Tibial nerve (tissue), 4 donors: ENCODE data around the gene MARS1. TPM values are rescaled to one million over a fixed set of nuclear protein-coding genes. Genes with fewer than 3 reads are reported as not detected.

Experiments
- DNase-seq, 2 donors: peaks; one replicate each; pipeline ENCODE4 v3.0.0-alpha.2; 2019; ENCODE audit warnings: low spot score in 2 of 2
- H3K27ac ChIP-seq, 4 donors: fragments of 200-600 bp; sonication (generic) in 3 of 4; one replicate each; pipeline ENCODE4 v1.5.1; 2017 to 2019; ENCODE audit warnings: mild to moderate bottlenecking in 1 of 4
- H3K27me3 ChIP-seq, 2 donors: fragments of 200-600 bp; sonication (generic) in 1 of 2; one replicate each; pipeline versions ENCODE4 v1.5.1 to v1.6.0; 2017 to 2019
- H3K36me3 ChIP-seq, 3 donors: fragments of 200-600 bp; sonication (generic); one replicate each; pipeline ENCODE4 v1.5.1; 2018 to 2019
- H3K4me1 ChIP-seq, 4 donors: fragments of 200-600 bp; sonication (generic) in 3 of 4; one replicate each; pipeline ENCODE4 v1.5.1; 2017 to 2019
- H3K4me3 ChIP-seq, 4 donors: fragments of 200-600 bp; sonication (generic) in 3 of 4; one replicate each; pipeline ENCODE4 v1.5.1; 2017 to 2019; ENCODE audit warnings: mild to moderate bottlenecking in 1 of 4, moderate library complexity in 1 of 4
- H3K9me3 ChIP-seq, 4 donors: fragments of 200-600 bp; sonication (generic) in 3 of 4; one replicate each; pipeline ENCODE4 v1.5.1; 2017 to 2019
- EP300 ChIP-seq, 2 donors: sonication (generic); formaldehyde crosslinking; IDR thresholded peaks; one replicate each; pipeline ENCODE4 v1.6.1; 2017; ENCODE audit warnings: antibody characterized with exemption in 2 of 2, mild to moderate bottlenecking in 1 of 2
- POLR2A ChIP-seq, 2 donors: fragments of 450-650 bp; IDR thresholded peaks; one replicate each; pipeline ENCODE4 v1.6.1; 2017; ENCODE audit warnings: antibody characterized with exemption in 2 of 2, mild to moderate bottlenecking in 2 of 2, moderate library complexity in 2 of 2
- WGBS, 2 donors: methylation state at CpG; one replicate each; pipeline ENCODE4 v1.1.5; 2018; 5-methylcytosine and 5-hydroxymethylcytosine counted together
- total RNA-seq, 4 donors: library from RNA; depleted of rRNA; stranded (reverse); fragments of >200 nt; gene quantifications; one replicate each; pipeline ENCODE4 v1.1.0, GENCODE V29; 2016
- TF ChIP-seq, protein P1 (sequence below), 5 experiments: fragments of 200-600 bp in 3 of 5; fragments of 450-650 bp in 2 of 5; sonication (generic) in 3 of 5; IDR thresholded peaks; one replicate each; pipeline ENCODE4 v1.5.1; 2016 to 2019; ENCODE audit warnings: antibody characterized with exemption in 5 of 5, mild to moderate bottlenecking in 3 of 5, moderate library complexity in 2 of 5

The MARS1 gene
- total RNA-seq, 4 donors from 2014 or later: 53.5 to 101 (median 74.2) TPM

DNA sequence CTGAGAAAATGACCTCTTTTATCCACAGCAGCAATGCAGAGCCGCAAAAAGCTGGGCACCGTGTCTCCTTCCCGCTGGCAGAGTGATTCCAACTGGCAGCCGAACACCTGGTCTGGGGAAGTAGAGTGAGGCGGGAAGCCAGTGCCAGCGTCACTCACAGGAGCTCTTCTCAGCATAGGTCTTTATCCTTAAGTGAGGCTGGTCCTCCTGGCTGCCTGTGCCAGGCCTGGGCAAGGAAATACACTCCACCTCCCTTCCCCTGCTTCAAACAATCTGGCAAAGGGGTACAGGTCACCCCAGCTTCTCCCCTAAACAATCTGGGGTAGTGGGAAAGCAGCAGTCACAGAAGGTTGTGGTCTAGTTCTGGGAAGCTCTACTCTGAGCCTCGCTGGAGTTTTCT, 13.0 kb upstream of the MARS1 start:
- Histone ChIP-seq H3K27me3 (peaks cover 3 to 66% of the 10 kb centered on the region in 2 donors), H3K9me3 (no peaks in the 10 kb centered on the region), H3K36me3 (peaks cover 0 to 10% (median 0%) of the 10 kb centered on the region in 3 donors), H3K27ac (no peak overlapping the region), H3K4me3 (peak overlapping the region in 2 of 4 donors; percentile 36 to 51), H3K4me1 (peaks cover 0 to 17% (median 14%) of the 10 kb centered on the region in 4 donors)
- DNase-seq: no peak
- TF ChIP-seq EP300 (IDR thresholded peaks at IDR 0.05): no peak
- TF ChIP-seq, protein P1, sequence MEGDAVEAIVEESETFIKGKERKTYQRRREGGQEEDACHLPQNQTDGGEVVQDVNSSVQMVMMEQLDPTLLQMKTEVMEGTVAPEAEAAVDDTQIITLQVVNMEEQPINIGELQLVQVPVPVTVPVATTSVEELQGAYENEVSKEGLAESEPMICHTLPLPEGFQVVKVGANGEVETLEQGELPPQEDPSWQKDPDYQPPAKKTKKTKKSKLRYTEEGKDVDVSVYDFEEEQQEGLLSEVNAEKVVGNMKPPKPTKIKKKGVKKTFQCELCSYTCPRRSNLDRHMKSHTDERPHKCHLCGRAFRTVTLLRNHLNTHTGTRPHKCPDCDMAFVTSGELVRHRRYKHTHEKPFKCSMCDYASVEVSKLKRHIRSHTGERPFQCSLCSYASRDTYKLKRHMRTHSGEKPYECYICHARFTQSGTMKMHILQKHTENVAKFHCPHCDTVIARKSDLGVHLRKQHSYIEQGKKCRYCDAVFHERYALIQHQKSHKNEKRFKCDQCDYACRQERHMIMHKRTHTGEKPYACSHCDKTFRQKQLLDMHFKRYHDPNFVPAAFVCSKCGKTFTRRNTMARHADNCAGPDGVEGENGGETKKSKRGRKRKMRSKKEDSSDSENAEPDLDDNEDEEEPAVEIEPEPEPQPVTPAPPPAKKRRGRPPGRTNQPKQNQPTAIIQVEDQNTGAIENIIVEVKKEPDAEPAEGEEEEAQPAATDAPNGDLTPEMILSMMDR (IDR thresholded peaks at IDR 0.05): no peak
- TF ChIP-seq POLR2A (IDR thresholded peaks at IDR 0.05): no peak
- 75 to 79% methylated on average over 7 of the region's 7 CpGs for WGBS, 2 donors

DNA sequence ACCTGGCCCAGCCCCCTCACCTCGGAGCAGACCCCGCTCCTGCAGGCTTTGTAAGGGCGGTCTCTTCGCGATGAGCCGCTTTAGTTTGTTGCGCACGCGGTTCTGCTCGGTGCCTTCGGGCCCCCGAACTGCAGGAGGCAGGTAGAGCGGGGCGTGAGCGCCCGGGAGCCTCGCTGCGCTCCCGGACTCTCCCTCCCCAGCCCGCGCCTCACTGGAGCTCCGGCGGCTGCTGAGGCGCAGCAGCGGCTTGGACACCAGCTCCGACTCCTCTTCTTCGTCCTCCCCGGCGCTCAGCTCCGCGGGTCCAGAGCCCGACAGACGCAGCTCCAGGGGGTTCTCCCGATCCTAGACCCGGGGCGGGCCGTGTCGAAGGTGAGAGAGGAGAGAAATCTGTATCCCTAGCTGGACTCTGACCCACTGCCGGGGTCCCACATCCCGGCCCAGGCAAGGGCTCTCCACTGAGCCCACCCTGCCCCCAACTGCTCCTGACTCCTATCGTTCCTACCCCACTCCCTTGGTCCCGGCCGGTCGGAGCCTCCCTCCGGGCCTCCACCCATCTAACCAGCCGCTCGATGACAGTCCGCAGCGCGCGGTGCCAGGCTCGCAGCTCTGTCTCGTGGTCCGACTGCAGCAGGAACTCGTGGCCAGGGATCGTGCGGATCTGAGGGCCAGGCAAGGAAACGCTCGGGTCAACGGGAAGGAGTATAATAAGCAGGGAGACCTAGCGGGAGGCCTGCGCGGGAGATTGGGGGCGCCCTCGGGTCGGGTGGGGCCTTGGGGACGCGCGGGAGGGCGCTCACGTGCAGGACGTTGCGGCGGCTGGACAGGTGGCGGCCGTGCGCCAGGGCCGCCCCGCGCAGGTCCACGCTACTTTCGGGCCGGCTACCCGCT, 12.4 kb upstream of the MARS1 start:
- peaks cover 3 to 66% of the 10 kb centered on the region in 2 donors for H3K27me3 ChIP-seq
- 7 to 12% methylated on average over 50 to 72 of the region's 84 CpGs for WGBS, 2 donors
- no peak for TF ChIP-seq POLR2A (IDR thresholded peaks at IDR 0.05)
- TF ChIP-seq, protein P1 (IDR thresholded peaks at IDR 0.05): no peak
- no peak for TF ChIP-seq EP300 (IDR thresholded peaks at IDR 0.05)
- peak overlapping the region; percentile 4 to 51 (median 40) for H3K4me3 ChIP-seq
- H3K4me1 ChIP-seq: peaks cover 0 to 17% (median 14%) of the 10 kb centered on the region in 4 donors
- no peak for DNase-seq
- H3K9me3 ChIP-seq: no peaks in the 10 kb centered on the region
- peaks cover 0 to 3% (median 0%) of the 10 kb centered on the region in 3 donors for H3K36me3 ChIP-seq
- H3K27ac ChIP-seq: no peak overlapping the region

DNA sequence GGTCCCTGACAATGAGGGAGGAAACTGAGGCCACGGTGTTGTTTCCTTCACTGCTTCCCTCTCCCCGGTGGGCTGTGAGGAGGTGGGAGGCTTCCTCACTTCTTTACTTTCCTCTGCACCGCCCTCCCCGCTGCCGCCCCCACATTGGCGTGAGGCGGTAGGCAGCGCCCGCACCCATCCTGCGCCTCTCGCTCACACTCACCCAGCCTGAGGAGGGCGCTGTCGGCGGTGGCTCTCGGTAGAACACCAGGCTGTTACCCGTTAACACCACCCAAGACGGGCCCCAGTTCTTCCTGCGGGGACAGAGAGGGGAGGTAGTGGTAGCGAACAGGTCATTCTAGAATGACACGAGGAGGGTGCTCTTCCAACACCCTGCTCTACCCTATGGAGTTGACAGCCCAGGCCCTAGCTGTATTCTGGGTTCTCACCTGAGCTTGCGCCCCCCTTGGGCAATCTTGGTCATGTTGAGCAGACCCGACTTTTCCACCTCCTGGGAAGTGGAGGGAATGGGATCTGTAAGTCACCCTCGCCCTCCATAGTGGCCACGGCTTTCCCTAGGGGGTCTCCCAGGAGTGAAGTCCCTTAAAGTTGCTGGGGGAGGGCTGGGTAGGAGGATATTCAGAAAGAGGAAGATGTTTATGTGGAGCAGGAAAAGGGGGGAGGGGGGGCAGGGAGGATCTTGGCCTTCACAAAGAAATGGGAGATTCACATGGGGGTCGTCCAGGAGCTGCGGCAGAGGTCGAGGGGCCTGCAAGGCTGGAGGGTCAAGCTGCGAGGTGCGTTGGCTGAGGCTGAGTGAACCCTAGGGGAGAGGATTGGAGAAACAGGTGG, 11.5 kb upstream of the MARS1 start:
- no peak for TF ChIP-seq EP300 (IDR thresholded peaks at IDR 0.05)
- TF ChIP-seq, protein P1 (IDR thresholded peaks at IDR 0.05): peak in 2 of 5 experiments; percentile 7 to 26
- no peak for TF ChIP-seq POLR2A (IDR thresholded peaks at IDR 0.05)
- peaks cover 3 to 62% of the 10 kb centered on the region in 2 donors for H3K27me3 ChIP-seq
- peaks cover 0 to 17% (median 14%) of the 10 kb centered on the region in 4 donors for H3K4me1 ChIP-seq
- H3K36me3 ChIP-seq: no peaks in the 10 kb centered on the region
- DNase-seq: no peak
- 21 to 22% methylated on average over 28 to 29 of the region's 29 CpGs for WGBS, 2 donors
- peak overlapping the region; percentile 4 to 51 (median 40) for H3K4me3 ChIP-seq
- H3K9me3 ChIP-seq: no peaks in the 10 kb centered on the region
- H3K27ac ChIP-seq: peak overlapping the region in 1 of 4 donors; percentile 85

DNA sequence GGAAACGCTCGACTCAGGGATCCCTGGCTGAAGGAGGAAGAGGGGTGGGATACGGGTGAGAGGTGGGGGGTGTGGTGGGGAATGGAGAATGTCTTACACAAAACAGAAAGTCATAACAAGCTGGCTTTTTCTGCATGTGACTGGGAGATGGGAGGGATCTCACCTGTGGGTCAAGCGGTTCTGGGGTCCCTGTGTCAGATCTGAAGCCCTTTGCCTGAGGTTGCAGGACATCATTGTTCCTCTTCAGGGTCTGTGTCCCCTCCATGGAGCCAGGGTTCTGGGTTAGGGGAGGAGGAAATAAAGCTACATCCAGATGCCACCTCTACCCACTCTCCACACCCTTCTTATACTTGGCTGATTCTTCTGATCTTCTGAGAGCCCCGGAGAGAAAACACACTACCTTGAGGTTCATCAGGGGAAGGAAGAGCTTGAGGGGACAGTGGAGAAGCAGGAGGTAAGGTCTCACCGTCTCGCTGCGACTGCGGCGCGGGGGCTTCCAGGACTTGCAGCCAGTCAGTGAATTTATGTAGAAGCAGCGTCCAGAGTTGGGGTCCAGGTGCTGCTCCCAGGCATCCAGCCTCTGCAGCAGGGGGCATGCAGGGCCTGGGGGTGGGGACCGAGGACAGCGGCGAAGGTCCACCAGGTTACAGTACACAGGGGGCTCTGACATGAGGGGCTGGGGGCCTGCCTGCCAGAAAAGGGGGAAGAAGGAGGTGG, 10.7 kb upstream of the MARS1 start:
- Histone ChIP-seq H3K4me3 (peak overlapping the region; percentile 2 to 51 (median 26)), H3K27me3 (peaks cover 3 to 62% of the 10 kb centered on the region in 2 donors), H3K27ac (peak overlapping the region in 3 of 4 donors; percentile 1 to 85 (median 63)), H3K4me1 (peaks cover 0 to 17% (median 14%) of the 10 kb centered on the region in 4 donors), H3K36me3 (no peaks in the 10 kb centered on the region), H3K9me3 (no peaks in the 10 kb centered on the region)
- 74 to 85% methylated on average over 15 of the region's 15 CpGs for WGBS, 2 donors
- TF ChIP-seq, protein P1 (IDR thresholded peaks at IDR 0.05): no peak
- TF ChIP-seq EP300 (IDR thresholded peaks at IDR 0.05) (no peak), POLR2A (IDR thresholded peaks at IDR 0.05) (no peak)
- DNase-seq: no peak
